ENCODE measurements around the gene NDFIP2. TPM values are rescaled to one million over a fixed set of nuclear protein-coding genes. Genes with fewer than 3 reads are reported as not detected.

NDFIP2 gene
- total and polyA plus RNA-seq, 8 donors = 34.1 to 46.3 (median 36.2) TPM

DNA sequence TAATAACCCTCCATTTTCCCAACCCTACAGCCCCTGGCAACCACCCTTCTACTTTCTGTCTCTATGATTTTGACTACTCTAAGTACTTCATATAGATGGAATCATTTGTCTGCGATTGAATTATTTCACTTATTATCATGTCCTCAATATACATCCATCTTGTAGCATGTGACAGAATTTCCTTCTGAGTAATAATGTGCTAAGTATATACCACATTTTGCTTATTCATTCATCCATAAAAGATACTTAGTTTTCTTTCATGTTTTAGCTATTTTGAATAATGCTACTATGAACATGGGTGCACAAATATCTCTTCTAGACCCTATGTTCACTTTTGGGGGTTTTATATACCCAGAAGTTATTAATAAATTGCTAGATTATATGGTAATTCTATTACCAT lies 17.4 kb upstream of the NDFIP2 start:
- Histone ChIP-seq H3K4me1 (no peaks in the 10 kb centered on the region), H3K9me3 (no peaks in the 10 kb centered on the region), H3K27me3 (no peaks in the 10 kb centered on the region), H3K27ac (no peak overlapping the region), H3K4me3 (no peak overlapping the region), H3K36me3 (no peaks in the 10 kb centered on the region)
- ATAC-seq (no peak), DNase-seq (no peak)
- TF ChIP-seq, protein P1, sequence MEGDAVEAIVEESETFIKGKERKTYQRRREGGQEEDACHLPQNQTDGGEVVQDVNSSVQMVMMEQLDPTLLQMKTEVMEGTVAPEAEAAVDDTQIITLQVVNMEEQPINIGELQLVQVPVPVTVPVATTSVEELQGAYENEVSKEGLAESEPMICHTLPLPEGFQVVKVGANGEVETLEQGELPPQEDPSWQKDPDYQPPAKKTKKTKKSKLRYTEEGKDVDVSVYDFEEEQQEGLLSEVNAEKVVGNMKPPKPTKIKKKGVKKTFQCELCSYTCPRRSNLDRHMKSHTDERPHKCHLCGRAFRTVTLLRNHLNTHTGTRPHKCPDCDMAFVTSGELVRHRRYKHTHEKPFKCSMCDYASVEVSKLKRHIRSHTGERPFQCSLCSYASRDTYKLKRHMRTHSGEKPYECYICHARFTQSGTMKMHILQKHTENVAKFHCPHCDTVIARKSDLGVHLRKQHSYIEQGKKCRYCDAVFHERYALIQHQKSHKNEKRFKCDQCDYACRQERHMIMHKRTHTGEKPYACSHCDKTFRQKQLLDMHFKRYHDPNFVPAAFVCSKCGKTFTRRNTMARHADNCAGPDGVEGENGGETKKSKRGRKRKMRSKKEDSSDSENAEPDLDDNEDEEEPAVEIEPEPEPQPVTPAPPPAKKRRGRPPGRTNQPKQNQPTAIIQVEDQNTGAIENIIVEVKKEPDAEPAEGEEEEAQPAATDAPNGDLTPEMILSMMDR (IDR thresholded peaks at IDR 0.05) = no peak
- intact Hi-C loops (cut with DNase I) = no loop called here

- H3K4me1 ChIP-seq = no peaks in the 10 kb centered on the region
- ATAC-seq (no peak), DNase-seq (no peak)
- TF ChIP-seq, protein P1 (IDR thresholded peaks at IDR 0.05) = no peak
- no peaks in the 10 kb centered on the region for H3K36me3 ChIP-seq
- intact Hi-C loops (cut with DNase I) = no loop called here
- no peaks in the 10 kb centered on the region for H3K9me3 ChIP-seq
- no peaks in the 10 kb centered on the region for H3K27me3 ChIP-seq
- no peak overlapping the region for H3K27ac ChIP-seq
- no peak overlapping the region for H3K4me3 ChIP-seq
These were observed 14.1 kb upstream of the NDFIP2 start for GRCh38 chr13:79466872-79467271.

DNA sequence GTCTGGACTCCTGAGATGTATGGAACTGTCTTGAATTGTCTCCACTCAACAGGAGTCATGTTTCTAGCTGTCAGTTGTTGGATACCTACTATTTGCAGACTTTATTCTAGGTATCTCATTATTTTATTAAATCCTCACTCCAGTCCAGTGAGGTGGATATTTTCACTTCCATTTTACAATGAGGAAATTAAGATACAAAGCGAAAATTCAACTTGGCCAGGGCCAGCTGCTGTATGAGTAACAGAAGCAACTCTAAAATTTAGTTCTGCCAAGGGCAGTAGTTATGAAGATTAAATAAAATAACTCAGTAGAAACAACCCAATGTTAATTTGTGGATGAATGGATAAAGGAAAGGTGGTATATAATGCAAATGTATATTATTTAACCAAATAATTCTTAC lies 12.6 kb upstream of the NDFIP2 start:
- intact Hi-C loops (cut with DNase I) = no loop called here
- no peaks in the 10 kb centered on the region for H3K36me3 ChIP-seq
- no peaks in the 10 kb centered on the region for H3K4me1 ChIP-seq
- ATAC-seq (no peak), DNase-seq (no peak)
- H3K4me3 ChIP-seq = no peak overlapping the region
- H3K27ac ChIP-seq = no peak overlapping the region
- no peaks in the 10 kb centered on the region for H3K9me3 ChIP-seq
- TF ChIP-seq, protein P1 (IDR thresholded peaks at IDR 0.05) = no peak
- H3K27me3 ChIP-seq = no peaks in the 10 kb centered on the region

GRCh38 chr13:79468819-79469218 lies 12.1 kb upstream of the NDFIP2 start:
- Histone ChIP-seq H3K4me3 (no peak overlapping the region), H3K36me3 (no peaks in the 10 kb centered on the region), H3K27ac (no peak overlapping the region), H3K4me1 (no peaks in the 10 kb centered on the region), H3K27me3 (no peaks in the 10 kb centered on the region), H3K9me3 (no peaks in the 10 kb centered on the region)
- intact Hi-C loops (cut with DNase I) = no loop called here
- TF ChIP-seq, protein P1 (IDR thresholded peaks at IDR 0.05) = no peak
- ATAC-seq (no peak), DNase-seq (no peak)

DNA sequence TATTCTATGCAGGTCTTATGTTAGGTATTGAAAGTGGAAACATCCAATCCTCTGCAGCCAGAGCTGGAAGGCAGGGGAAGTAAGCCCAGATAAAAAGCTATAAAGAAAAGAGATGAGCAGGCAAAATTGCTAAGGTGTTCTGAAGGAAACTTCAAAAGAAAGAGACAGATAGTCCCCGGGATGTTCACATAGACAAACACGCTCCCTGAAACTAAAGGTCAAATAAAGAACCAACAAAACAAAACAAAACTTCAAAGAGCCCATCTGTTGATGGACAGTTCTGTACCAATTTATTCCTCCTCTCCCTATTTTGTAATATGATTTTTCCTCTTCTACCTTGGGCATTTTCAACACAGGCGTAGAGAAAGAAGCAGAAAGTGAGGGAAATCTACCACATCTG lies 11.3 kb upstream of the NDFIP2 start:
- Histone ChIP-seq H3K4me1 (no peaks in the 10 kb centered on the region), H3K4me3 (no peak overlapping the region), H3K36me3 (no peaks in the 10 kb centered on the region), H3K9me3 (no peaks in the 10 kb centered on the region), H3K27me3 (no peaks in the 10 kb centered on the region), H3K27ac (no peak overlapping the region)
- no peak for DNase-seq
- ATAC-seq = no peak
- TF ChIP-seq, protein P1 (IDR thresholded peaks at IDR 0.05) = no peak
- intact Hi-C loops (cut with DNase I) = no loop called here
